Measurements from ENCODE around the gene ODAPH.

- TF ChIP-seq CTCF (IDR thresholded peaks at IDR 0.05) (no peak), POLR2A (IDR thresholded peaks at IDR 0.05) (no peak)
Measured at GRCh38 chr4:75557696-75558095, 1.8 kb downstream of the ODAPH start.

Data from right lobe of liver (tissue), 4 donors.